SK-N-SH treated with all-trans-retinoic acid at 6 μM for 48 hours (cell line): ENCODE measurements around the gene DTNBP1.

Source experiments
- ATAC-seq: fragments of 200-7000 bp; cut with Tn5 transposase; 3 replicates; pipeline ENCODE4 v1.9.1; 2020; ENCODE audit warnings: mild to moderate bottlenecking, moderate library complexity
- ARNTL ChIP-seq: fragments of 450-650 bp; formaldehyde crosslinking; IDR thresholded peaks from 2 replicates; pipeline ENCODE4 v1.5.0; 2020; ENCODE audit warnings: low read depth, mild to moderate bottlenecking, moderate library complexity, borderline replicate concordance
- CSDC2 ChIP-seq: fragments of 250-450 bp; sonication (Bioruptor Pico); IDR thresholded peaks from 2 replicates; pipeline ENCODE4 v1.5.0; 2020; ENCODE audit warnings: mild to moderate bottlenecking, moderate library complexity
- ESRRG ChIP-seq: fragments of 250-450 bp; sonication (Bioruptor Pico); IDR thresholded peaks from 2 replicates; pipeline ENCODE4 v1.6.1; 2021; ENCODE audit warnings: mild to moderate bottlenecking
- GLIS3 ChIP-seq: fragments of 250-450 bp; sonication (Bioruptor Pico); IDR thresholded peaks from 2 replicates; pipeline ENCODE4 v1.5.0; 2020; ENCODE audit warnings: mild to moderate bottlenecking, moderate library complexity
- ISL1 ChIP-seq: fragments of 250-450 bp; sonication (Bioruptor Pico); IDR thresholded peaks from 2 replicates; pipeline ENCODE4 v2.1.2; 2022; ENCODE audit warnings: mild to moderate bottlenecking, moderate library complexity
- OSR1 ChIP-seq: fragments of 250-450 bp; sonication (Bioruptor Pico); IDR thresholded peaks from 2 replicates; pipeline ENCODE4 v1.8.0; 2022; ENCODE audit warnings: moderate library complexity, mild to moderate bottlenecking, inconsistent platforms
- PPARA ChIP-seq: fragments of 250-450 bp; sonication (Bioruptor Pico); IDR thresholded peaks from 2 replicates; pipeline ENCODE4 v1.5.0; 2020; ENCODE audit warnings: mild to moderate bottlenecking, borderline replicate concordance
- RARB ChIP-seq: fragments of 250-450 bp; sonication (Bioruptor Pico); IDR thresholded peaks from 2 replicates; pipeline ENCODE4 v1.8.0; 2021; ENCODE audit warnings: mild to moderate bottlenecking, moderate library complexity
- SNAI2 ChIP-seq: fragments of 250-450 bp; sonication (Bioruptor Pico); IDR thresholded peaks from 2 replicates; pipeline ENCODE4 v1.5.0; 2020; ENCODE audit warnings: mild to moderate bottlenecking, moderate library complexity
- TCF4 ChIP-seq: fragments of 250-450 bp; sonication (Bioruptor Pico); IDR thresholded peaks from 2 replicates; pipeline ENCODE4 v1.8.0; 2021; ENCODE audit warnings: mild to moderate bottlenecking, moderate library complexity, borderline replicate concordance
- TOX ChIP-seq: fragments of 250-450 bp; sonication (Bioruptor Pico); IDR thresholded peaks from 2 replicates; pipeline ENCODE4 v1.8.0; 2021; ENCODE audit warnings: mild to moderate bottlenecking, moderate library complexity, borderline replicate concordance
- ZC3H10 ChIP-seq: fragments of 250-450 bp; sonication (Bioruptor Pico); IDR thresholded peaks from 2 replicates; pipeline ENCODE4 v1.5.1; 2021; ENCODE audit warnings: mild to moderate bottlenecking, moderate library complexity
- ZFP3 ChIP-seq: fragments of 250-450 bp; sonication (Bioruptor Pico); IDR thresholded peaks from 2 replicates; pipeline ENCODE4 v1.5.0; 2020; ENCODE audit warnings: mild to moderate bottlenecking, moderate library complexity
- ZFP30 ChIP-seq: fragments of 450-650 bp; formaldehyde crosslinking; IDR thresholded peaks from 2 replicates; pipeline ENCODE4 v1.5.0; 2022; ENCODE audit warnings: mild to moderate bottlenecking, moderate library complexity
- ZNF70 ChIP-seq: fragments of 450-650 bp; formaldehyde crosslinking; IDR thresholded peaks from 2 replicates; pipeline ENCODE4 v1.5.0; 2020; ENCODE audit warnings: mild to moderate bottlenecking, moderate library complexity
- ZNF8 ChIP-seq: fragments of 450-650 bp; formaldehyde crosslinking; IDR thresholded peaks from 2 replicates; pipeline ENCODE4 v1.5.0; 2020; ENCODE audit warnings: mild to moderate bottlenecking, moderate library complexity
- TF ChIP-seq, protein P1 (sequence below): fragments of 250-450 bp; sonication (Bioruptor Pico); IDR thresholded peaks from 2 replicates; pipeline ENCODE4 v1.5.1; 2021; ENCODE audit warnings: mild to moderate bottlenecking, moderate library complexity
- TF ChIP-seq, protein P2 (sequence below): fragments of 250-450 bp; sonication (Bioruptor Pico); IDR thresholded peaks from 2 replicates; pipeline ENCODE4 v1.5.1; 2020; ENCODE audit warnings: low read depth, mild to moderate bottlenecking, moderate library complexity
- TF ChIP-seq, protein P3 (sequence below): fragments of 250-450 bp; sonication (Bioruptor Pico); IDR thresholded peaks from 2 replicates; pipeline ENCODE4 v1.8.0; 2021; ENCODE audit warnings: low read depth, mild to moderate bottlenecking, moderate library complexity, borderline replicate concordance
- TF ChIP-seq, protein P4 (sequence below): fragments of 250-450 bp; sonication (Bioruptor Pico); IDR thresholded peaks from 2 replicates; pipeline ENCODE4 v1.5.0; 2020; ENCODE audit warnings: mild to moderate bottlenecking, moderate library complexity

The DTNBP1 gene

DNA sequence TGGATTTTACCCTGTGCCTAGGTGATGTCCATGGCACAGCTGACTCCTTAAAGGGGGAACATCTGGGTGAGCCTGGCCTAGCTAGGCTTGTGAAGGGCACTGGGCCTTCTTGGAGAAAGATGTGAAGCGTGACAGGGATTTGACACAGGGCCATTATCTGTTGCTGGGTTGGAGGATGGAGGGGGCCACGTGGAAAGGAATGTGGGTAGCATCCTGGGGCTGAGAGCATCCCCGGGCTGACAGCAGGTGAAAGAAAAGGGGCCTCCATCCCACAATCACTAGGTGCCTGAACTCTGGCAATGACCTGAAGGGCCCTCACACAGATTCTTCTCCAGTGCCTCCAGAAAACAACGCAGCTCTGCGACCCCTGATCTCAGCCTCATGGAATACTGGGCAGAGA lies 124.7 kb downstream of the DTNBP1 start:
- no peak for ATAC-seq
- TF ChIP-seq CSDC2 (CRISPR knock-in tag), result no peak
- no peak for TF ChIP-seq ESRRG (CRISPR knock-in tag)
- no peak for TF ChIP-seq ZC3H10
- TF ChIP-seq, protein P1, sequence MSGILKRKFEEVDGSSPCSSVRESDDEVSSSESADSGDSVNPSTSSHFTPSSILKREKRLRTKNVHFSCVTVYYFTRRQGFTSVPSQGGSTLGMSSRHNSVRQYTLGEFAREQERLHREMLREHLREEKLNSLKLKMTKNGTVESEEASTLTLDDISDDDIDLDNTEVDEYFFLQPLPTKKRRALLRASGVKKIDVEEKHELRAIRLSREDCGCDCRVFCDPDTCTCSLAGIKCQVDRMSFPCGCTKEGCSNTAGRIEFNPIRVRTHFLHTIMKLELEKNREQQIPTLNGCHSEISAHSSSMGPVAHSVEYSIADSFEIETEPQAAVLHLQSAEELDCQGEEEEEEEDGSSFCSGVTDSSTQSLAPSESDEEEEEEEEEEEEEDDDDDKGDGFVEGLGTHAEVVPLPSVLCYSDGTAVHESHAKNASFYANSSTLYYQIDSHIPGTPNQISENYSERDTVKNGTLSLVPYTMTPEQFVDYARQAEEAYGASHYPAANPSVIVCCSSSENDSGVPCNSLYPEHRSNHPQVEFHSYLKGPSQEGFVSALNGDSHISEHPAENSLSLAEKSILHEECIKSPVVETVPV (CRISPR knock-in tag), result no peak
- no peak for TF ChIP-seq RARB (CRISPR knock-in tag)
- TF ChIP-seq, protein P2, sequence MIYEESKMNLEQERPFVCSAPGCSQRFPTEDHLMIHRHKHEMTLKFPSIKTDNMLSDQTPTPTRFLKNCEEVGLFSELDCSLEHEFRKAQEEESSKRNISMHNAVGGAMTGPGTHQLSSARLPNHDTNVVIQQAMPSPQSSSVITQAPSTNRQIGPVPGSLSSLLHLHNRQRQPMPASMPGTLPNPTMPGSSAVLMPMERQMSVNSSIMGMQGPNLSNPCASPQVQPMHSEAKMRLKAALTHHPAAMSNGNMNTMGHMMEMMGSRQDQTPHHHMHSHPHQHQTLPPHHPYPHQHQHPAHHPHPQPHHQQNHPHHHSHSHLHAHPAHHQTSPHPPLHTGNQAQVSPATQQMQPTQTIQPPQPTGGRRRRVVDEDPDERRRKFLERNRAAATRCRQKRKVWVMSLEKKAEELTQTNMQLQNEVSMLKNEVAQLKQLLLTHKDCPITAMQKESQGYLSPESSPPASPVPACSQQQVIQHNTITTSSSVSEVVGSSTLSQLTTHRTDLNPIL, result no peak
- TF ChIP-seq OSR1, result no peak
- TF ChIP-seq TOX (CRISPR knock-in tag), result no peak
- no peak for TF ChIP-seq ZNF8
- no peak for TF ChIP-seq ZFP30 (CRISPR knock-in tag)

DNA sequence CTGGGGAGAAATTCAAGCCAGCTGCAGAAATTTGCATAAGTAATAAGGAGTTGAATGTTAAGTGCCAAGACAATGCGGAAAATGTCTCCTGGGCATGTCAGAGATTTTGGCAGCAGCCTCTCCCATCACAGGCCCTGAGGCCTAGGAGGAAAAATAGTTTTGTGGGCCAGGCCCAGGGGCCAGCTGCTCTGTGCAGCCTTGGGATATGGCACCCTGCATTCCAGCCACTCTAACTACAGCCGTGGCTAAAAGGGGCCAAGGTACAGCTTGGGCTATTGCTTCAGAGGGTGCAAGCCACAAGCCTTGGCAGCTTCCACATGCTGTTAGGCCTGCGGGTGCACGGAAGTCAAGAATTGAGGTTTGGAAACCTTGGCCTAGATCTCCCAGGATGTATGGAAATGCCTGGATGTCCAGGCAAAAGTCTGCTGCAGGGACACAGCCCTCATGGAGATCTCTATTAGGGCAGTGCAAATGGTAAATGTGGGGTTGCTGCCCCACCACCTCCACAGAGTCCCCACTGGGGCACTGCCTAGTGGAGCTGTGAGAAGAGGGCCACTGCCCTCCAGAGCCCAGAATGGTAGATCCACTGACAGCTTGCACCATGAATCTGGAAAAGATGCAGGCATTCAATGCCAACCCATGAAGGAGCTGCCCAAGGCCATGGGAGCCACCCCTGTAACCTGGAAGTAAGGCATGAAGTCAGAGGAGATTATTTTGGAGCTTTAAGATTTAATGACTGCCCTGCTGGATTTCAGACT lies 126.5 kb downstream of the DTNBP1 start:
- TF ChIP-seq, protein P1 (CRISPR knock-in tag), result no peak
- TF ChIP-seq TOX (CRISPR knock-in tag), result no peak
- no peak for TF ChIP-seq ARNTL (CRISPR knock-in tag)
- TF ChIP-seq, protein P2, result no peak
- no peak for TF ChIP-seq OSR1
- TF ChIP-seq GLIS3 (CRISPR knock-in tag), result no peak
- no peak for TF ChIP-seq RARB (CRISPR knock-in tag)
- TF ChIP-seq ISL1 (CRISPR knock-in tag), result no peak
- TF ChIP-seq, protein P3, sequence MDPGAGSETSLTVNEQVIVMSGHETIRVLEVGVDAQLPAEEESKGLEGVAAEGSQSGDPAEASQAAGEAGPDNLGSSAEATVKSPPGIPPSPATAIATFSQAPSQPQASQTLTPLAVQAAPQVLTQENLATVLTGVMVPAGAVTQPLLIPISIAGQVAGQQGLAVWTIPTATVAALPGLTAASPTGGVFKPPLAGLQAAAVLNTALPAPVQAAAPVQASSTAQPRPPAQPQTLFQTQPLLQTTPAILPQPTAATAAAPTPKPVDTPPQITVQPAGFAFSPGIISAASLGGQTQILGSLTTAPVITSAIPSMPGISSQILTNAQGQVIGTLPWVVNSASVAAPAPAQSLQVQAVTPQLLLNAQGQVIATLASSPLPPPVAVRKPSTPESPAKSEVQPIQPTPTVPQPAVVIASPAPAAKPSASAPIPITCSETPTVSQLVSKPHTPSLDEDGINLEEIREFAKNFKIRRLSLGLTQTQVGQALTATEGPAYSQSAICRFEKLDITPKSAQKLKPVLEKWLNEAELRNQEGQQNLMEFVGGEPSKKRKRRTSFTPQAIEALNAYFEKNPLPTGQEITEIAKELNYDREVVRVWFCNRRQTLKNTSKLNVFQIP (CRISPR knock-in tag), result no peak
- no peak for TF ChIP-seq TCF4 (CRISPR knock-in tag)
- TF ChIP-seq, protein P4, sequence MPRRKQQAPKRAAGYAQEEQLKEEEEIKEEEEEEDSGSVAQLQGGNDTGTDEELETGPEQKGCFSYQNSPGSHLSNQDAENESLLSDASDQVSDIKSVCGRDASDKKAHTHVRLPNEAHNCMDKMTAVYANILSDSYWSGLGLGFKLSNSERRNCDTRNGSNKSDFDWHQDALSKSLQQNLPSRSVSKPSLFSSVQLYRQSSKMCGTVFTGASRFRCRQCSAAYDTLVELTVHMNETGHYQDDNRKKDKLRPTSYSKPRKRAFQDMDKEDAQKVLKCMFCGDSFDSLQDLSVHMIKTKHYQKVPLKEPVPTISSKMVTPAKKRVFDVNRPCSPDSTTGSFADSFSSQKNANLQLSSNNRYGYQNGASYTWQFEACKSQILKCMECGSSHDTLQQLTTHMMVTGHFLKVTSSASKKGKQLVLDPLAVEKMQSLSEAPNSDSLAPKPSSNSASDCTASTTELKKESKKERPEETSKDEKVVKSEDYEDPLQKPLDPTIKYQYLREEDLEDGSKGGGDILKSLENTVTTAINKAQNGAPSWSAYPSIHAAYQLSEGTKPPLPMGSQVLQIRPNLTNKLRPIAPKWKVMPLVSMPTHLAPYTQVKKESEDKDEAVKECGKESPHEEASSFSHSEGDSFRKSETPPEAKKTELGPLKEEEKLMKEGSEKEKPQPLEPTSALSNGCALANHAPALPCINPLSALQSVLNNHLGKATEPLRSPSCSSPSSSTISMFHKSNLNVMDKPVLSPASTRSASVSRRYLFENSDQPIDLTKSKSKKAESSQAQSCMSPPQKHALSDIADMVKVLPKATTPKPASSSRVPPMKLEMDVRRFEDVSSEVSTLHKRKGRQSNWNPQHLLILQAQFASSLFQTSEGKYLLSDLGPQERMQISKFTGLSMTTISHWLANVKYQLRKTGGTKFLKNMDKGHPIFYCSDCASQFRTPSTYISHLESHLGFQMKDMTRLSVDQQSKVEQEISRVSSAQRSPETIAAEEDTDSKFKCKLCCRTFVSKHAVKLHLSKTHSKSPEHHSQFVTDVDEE, result no peak
- TF ChIP-seq SNAI2 (CRISPR knock-in tag), result no peak
- no peak for TF ChIP-seq ESRRG (CRISPR knock-in tag)
- no peak for TF ChIP-seq ZNF8
- no peak for TF ChIP-seq ZC3H10
- no peak for TF ChIP-seq ZFP3 (CRISPR knock-in tag)
- TF ChIP-seq PPARA (CRISPR knock-in tag), result no peak
- no peak for TF ChIP-seq CSDC2 (CRISPR knock-in tag)
- TF ChIP-seq ZNF70 (CRISPR knock-in tag), result no peak
- ATAC-seq, result no peak; the same call in 2 of the 3 replicates
